HG03378 (cell line): ENCODE measurements around the gene C6orf118.

Experiments used
- ATAC-seq: cut with Tn5 transposase; IDR thresholded peaks from one replicate; pipeline ENCODE4 v1.9.1; 2021; ENCODE audit warnings: mild to moderate bottlenecking, moderate library complexity; ENCODE audit not compliant: unreplicated experiment

C6orf118 gene

DNA sequence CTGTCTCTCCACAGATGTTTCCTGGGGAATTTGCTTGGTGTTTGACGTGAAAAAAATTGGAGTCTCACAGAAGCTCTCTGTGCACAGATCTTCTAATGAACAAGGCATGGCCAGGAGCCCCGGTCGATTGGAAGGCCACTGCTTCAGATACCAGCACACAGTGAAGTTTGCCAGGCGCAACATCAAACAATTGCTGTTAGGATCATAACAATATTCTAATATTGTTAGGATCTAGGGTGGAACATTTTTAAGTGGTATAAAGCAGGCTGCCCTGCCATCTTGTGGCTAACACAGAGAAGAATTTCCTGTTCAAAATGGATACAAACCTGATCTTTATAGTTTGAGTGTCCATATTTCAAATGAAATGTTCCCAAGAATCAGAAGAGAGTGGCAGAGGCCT lies 64.1 kb downstream of the C6orf118 start:
- no peak for ATAC-seq

DNA sequence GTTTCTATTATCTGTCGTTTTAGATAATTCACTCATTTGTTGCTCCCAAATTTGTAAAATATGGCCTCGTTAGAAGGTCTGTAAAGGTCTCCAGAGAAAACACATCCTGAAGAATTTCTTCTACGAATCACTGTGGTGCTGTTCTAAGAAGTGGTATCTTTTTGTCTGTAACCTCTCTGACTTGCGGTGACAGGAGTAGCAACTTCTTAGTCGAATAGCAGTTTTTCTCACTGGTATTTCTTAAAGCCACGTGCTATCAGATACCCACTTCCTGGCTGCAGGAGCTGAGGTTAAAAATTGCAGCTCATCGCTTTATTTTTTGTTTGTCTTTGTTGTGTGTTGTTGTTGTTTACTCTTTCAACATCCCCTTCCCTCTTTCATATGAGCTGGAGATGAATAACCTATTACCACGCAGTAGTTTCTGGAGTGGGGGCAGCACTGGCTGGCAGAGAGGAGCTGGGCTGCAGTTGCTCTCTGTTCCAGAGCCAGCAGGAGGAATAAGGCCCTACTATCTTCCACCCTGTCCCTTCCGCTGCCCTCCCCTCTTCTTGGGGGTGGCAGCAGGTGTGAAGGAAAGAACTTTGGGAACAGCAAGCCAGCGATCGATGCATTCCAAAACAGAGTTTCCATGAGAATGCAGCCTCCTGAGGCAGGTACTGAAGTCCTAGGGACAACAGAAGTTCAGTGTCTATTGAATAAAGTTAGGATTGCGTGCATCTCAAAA lies 64.7 kb downstream of the C6orf118 start:
- ATAC-seq, result no peak

- ATAC-seq, result no peak
Observed at GRCh38 chr6:165243801-165244200, 65.6 kb downstream of the C6orf118 start.

- ATAC-seq, result no peak
Observed at GRCh38 chr6:165236326-165236725, 73.1 kb downstream of the C6orf118 start.

GRCh38 chr6:165232731-165233488 lies 76.5 kb downstream of the C6orf118 start:
- ATAC-seq, result no peak

DNA sequence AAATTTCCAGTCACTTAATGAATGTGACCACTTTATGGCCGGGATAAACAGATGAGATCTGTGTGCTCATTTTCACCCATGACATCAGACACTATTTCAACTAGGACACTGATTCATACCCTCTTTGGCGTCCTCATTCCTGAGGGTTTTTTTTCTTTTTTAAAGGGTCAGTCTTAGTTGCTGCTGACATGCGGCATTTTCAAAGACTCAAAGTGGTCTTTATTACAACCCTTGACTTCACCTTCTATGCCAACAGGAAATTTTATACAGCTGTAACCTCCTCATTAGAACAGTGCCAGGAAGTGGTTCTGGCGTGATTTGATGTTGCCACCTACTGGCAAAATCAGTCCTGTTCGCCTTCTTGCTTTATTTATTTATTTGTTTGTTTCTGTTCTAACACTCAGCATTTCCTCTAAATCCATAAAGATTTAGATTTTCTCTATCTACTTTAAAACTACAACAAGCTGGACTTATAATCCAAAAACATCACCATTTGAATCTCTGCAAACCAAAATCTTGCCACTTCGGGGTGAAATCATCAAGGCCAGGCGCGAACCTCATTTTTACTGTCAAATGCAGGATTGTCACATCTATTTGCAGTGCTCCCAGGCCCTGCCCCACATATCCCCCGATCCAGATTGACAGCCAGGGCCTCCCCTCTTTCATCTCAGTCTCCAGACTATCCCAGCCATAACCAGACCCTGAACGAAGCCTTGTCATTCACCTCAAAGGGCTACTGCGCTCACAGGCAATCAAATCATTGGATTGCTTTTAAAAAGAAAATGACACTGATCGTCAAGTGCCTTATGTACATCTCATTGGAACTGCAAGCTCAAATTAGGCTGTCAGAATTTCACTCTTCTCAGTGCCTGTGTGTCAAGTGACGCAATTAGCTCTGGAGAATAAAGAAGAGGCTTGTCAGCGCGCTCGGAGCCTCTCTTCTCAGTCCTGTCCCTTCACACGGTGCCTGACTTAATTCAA lies 77.5 kb downstream of the C6orf118 start:
- no peak for ATAC-seq

- ATAC-seq, result no peak
Observed at GRCh38 chr6:165231177-165231576, 78.2 kb downstream of the C6orf118 start.
